Transverse colon (tissue), 3 donors: Measurements from ENCODE around the gene PTGER4.

ENCODE experiments used
- CTCF ChIP-seq, 5 experiments: fragments of 200-600 bp in 3 of 5; fragments of 450-650 bp in 2 of 5; sonication (generic) in 3 of 5; IDR thresholded peaks; 1 replicate in 2 of 5; 2 replicates in 3 of 5; pipeline ENCODE4 v1.5.1; 2016 to 2017; ENCODE audit warnings: antibody characterized with exemption in 5 of 5, inconsistent platforms in 3 of 5, mild to moderate bottlenecking in 2 of 5, moderate library complexity in 1 of 5
- EP300 ChIP-seq: sonication (generic); formaldehyde crosslinking; IDR thresholded peaks from one replicate; pipeline ENCODE4 v1.6.1; 2017; ENCODE audit warnings: antibody characterized with exemption, low read depth
- POLR2A ChIP-seq: fragments of 450-650 bp; IDR thresholded peaks from one replicate; pipeline ENCODE4 v1.6.1; 2016; ENCODE audit warnings: antibody characterized with exemption, mild to moderate bottlenecking, moderate library complexity

DNA sequence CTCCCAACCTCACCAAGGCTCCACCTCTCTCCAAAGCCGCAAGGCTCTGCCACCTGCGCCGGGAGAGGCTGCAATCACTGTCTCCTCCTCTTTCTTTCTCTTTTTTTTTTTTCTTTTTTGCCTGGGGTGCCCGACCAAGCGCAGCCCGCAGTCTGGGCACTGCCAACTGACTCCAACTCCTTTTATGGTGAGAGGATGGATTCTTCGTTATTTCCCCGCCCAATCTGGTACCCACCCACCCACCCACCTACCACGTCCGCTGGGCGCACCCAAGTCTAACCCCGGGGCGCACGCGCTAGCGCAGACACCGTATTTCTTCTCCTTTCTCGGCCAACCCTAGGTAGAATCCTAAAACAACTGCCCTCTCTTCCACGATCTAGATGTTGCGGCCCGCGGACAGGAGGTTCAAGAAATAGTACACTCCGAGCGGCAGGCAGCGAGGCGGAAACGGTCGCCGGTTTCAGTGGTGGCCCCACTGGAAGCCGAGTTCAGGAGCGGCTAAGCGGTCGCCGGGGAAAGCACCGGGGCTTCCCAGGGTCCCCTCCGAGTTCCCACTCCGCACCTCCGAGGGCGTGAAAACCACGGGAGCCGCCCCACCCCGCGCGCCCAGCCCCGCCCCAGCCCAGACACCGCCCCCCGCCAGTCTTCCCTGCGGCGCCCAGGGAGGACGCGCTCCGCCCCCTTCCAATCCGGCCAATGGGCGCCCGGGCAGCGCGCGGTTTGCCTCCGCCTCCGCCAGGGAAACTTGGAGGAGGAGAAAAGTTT, 385 bp upstream of the PTGER4 start:
- no peak for TF ChIP-seq CTCF (IDR thresholded peaks at IDR 0.05)
- TF ChIP-seq POLR2A: peak; percentile 90
- TF ChIP-seq EP300: no peak
